GM04504 (cell line): Measurements from ENCODE around the gene ZNF185.
A peak's percentile ranks its signal among the peaks of the same experiment; 100 is the strongest.
"Not testable (repeated sequence)": the region's sequence is repeated elsewhere in the genome, so short reads cannot be mapped to it uniquely, and the experiment has no call there.

Experiments used
- DNase-seq: peaks from one replicate; pipeline ENCODE4 v3.0.0-alpha.2; 2012; ENCODE audit warnings: low read depth

ZNF185 gene

GRCh38 chrX:152895724-152896420, 2.0 kb upstream of the ZNF185 start:
- DNase-seq: no peak

GRCh38 chrX:152896450-152896849, 1.4 kb upstream of the ZNF185 start:
- no peak for DNase-seq

- DNase-seq: no peak
Measured at GRCh38 chrX:152898442-152898841, 575 bp downstream of the ZNF185 start.

- no peak for DNase-seq
Measured at GRCh38 chrX:152899111-152899873, 1.4 kb downstream of the ZNF185 start.

- DNase-seq: no peak
Measured at GRCh38 chrX:152899874-152900719, 2.2 kb downstream of the ZNF185 start.

GRCh38 chrX:152900937-152901445, 3.1 kb downstream of the ZNF185 start:
- DNase-seq: no peak

- no peak for DNase-seq
Measured at GRCh38 chrX:152901816-152902501, 4.1 kb downstream of the ZNF185 start.

GRCh38 chrX:152902502-152902820, 4.6 kb downstream of the ZNF185 start:
- DNase-seq: no peak

- no peak for DNase-seq
Measured at GRCh38 chrX:152903589-152903988, 5.7 kb downstream of the ZNF185 start.

- DNase-seq: peak; percentile 12
Measured at GRCh38 chrX:152904151-152905080, 6.5 kb downstream of the ZNF185 start.

- no peak for DNase-seq
Measured at GRCh38 chrX:152905081-152905420, 7.2 kb downstream of the ZNF185 start.

- no peak for DNase-seq
Measured at GRCh38 chrX:152907084-152907651, 9.3 kb downstream of the ZNF185 start.

GRCh38 chrX:152908486-152908885, 10.6 kb downstream of the ZNF185 start:
- DNase-seq: no peak

GRCh38 chrX:152910018-152910417, 12.2 kb downstream of the ZNF185 start:
- not testable (repeated sequence) for DNase-seq

GRCh38 chrX:152912106-152912505, 14.2 kb downstream of the ZNF185 start:
- DNase-seq: no peak

GRCh38 chrX:152912641-152913040, 14.8 kb downstream of the ZNF185 start:
- no peak for DNase-seq

- DNase-seq: no peak
Measured at GRCh38 chrX:152913346-152913745, 15.5 kb downstream of the ZNF185 start.

- no peak for DNase-seq
Measured at GRCh38 chrX:152913910-152914309, 16.0 kb downstream of the ZNF185 start.

- DNase-seq: peak; percentile 8
Measured at GRCh38 chrX:152915541-152916241, 17.8 kb downstream of the ZNF185 start.
